Motor neuron (in vitro differentiated cells): ENCODE measurements around the gene IARS2. TPM values are rescaled to one million over a fixed set of nuclear protein-coding genes. Genes with fewer than 3 reads are reported as not detected.

ENCODE experiments used
- ATAC-seq, 8 experiments: fragments of 200-7000 bp; cut with Tn5 transposase; replicated peaks in 6 of 8; 2 replicates each; pipeline ENCODE4 v1.8.0; 2021; ENCODE audit warnings: mild to moderate bottlenecking in 8 of 8, moderate library complexity in 8 of 8
- H3K27ac ChIP-seq, 2 donors: fragments of 250-450 bp; sonication (Bioruptor Pico); 2 replicates each; pipeline ENCODE4 v1.9.0; 2021; ENCODE audit warnings: antibody characterized with exemption in 2 of 2, mild to moderate bottlenecking in 2 of 2, moderate library complexity in 1 of 2
- H3K4me1 ChIP-seq, 2 donors: fragments of 250-450 bp; sonication (Bioruptor Pico); replicated peaks in 1 of 2; 2 replicates each; pipeline ENCODE4 v1.6.1; 2021; ENCODE audit warnings: antibody characterized with exemption in 2 of 2, mild to moderate bottlenecking in 2 of 2, moderate library complexity in 1 of 2
- H3K4me3 ChIP-seq, 5 donors: fragments of 250-450 bp; sonication (Bioruptor Pico); 2 replicates each; pipeline ENCODE4 v1.9.0; 2021; ENCODE audit warnings: antibody characterized with exemption in 5 of 5, mild to moderate bottlenecking in 5 of 5, moderate library complexity in 4 of 5
- WGBS, 10 experiments: fragments of 450-650 bp; shearing (Covaris generic); methylation state at CpG; one replicate each; pipeline ENCODE4 v1.0.0; 2022; 5-methylcytosine and 5-hydroxymethylcytosine counted together
- in situ Hi-C, 9 experiments: fragments of 400-800 bp; cut with MboI; loops; one replicate each; pipeline ENCODE4 v1.15.0; 2021; ENCODE audit warnings: low sequenced_read_pairs in 9 of 9, low pct_unique_long_range_greater_than_20kb in 2 of 9; ENCODE audit not compliant: unreplicated experiment in 9 of 9
- total RNA-seq, 8 experiments: library from RNA; unstranded; fragments of 300-600 nt; gene quantifications; 2 replicates each; pipeline versions ENCODE4 v1.2.3 to v1.2.4, GENCODE V29; 2022

The IARS2 gene
- total RNA-seq, result 10 to 100 TPM; 37.6 to 80.0 (median 48.1) TPM

DNA sequence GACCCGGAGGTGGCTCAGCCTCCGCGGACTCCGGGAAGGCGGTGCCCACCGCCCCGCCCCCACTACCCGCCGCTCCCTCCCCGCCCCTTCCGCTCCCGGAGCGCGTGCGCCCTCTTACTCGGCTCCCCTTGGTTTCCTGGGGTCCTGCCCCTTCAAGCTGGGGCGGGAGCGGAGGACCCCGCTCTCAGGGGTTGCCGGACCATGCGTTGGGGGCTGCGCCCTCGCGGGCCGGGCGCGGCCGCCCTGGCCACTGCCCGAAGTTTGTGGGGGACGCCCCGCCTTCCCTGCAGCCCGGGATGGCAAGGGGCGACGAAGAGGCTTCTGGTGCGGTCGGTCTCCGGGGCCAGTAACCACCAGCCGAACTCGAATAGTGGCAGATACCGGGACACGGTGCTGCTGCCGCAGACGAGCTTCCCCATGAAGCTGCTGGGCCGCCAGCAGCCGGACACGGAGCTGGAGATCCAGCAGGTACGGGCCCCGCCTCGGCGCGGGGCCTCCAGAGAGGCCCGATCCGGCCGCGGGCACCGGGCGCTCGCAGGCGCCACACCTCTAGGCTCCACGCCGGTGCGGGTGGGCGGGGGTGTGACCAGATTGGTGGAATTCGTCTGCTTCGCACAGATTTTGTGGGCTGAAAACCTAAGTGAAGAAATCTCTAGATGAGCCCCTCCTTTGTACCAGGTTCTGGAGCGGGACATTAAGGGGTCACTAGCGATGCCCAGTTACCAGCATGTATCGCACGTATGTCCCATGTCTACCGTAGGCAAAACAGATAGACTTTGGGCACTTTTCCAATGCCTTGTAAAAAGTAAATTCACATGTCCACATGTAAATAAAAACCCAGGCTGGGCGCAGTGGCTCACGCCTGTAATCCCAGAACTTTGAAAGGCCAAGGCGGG, at the start of gene IARS2:
Gene IARS2 (plus strand): TSS at position 117 of the 896 bp plus-strand sequence. CDS start 85 bp downstream, at position 202.
- H3K4me3 ChIP-seq, result peak within 1 kb of the TSS; percentile 78 to 99 (median 94)
- WGBS, 10 experiments, result 0 to 20% (median 3%) methylated on average over 1 to 19 of the region's 73 CpGs; no CpG with 5 or more reads in 2 of the 10 experiments
- in situ Hi-C loops, result no loop called here
- peak within 1 kb of the TSS in 1 of 2 donors; percentile 46 for H3K27ac ChIP-seq
- peak; percentile 73 to 87 (median 84) for ATAC-seq
- peaks cover 6 to 9% of the 10 kb centered on the region in 2 donors for H3K4me1 ChIP-seq

- no peak for ATAC-seq
- no peak overlapping the region for H3K27ac ChIP-seq
- 0 to 83% (median 75%) methylated on average over 1 to 4 of the region's 4 CpGs; no CpG with 5 or more reads in 1 of the 10 experiments for WGBS, 10 experiments
- in situ Hi-C loops, result no loop called here
- H3K4me1 ChIP-seq, result peaks cover 11 to 26% of the 10 kb centered on the region in 2 donors
- H3K4me3 ChIP-seq, result peak overlapping the region; percentile 57 to 79 (median 65)
These were observed 49.1 kb upstream of the IARS2 start for GRCh38 chr1:220044678-220045355.

DNA sequence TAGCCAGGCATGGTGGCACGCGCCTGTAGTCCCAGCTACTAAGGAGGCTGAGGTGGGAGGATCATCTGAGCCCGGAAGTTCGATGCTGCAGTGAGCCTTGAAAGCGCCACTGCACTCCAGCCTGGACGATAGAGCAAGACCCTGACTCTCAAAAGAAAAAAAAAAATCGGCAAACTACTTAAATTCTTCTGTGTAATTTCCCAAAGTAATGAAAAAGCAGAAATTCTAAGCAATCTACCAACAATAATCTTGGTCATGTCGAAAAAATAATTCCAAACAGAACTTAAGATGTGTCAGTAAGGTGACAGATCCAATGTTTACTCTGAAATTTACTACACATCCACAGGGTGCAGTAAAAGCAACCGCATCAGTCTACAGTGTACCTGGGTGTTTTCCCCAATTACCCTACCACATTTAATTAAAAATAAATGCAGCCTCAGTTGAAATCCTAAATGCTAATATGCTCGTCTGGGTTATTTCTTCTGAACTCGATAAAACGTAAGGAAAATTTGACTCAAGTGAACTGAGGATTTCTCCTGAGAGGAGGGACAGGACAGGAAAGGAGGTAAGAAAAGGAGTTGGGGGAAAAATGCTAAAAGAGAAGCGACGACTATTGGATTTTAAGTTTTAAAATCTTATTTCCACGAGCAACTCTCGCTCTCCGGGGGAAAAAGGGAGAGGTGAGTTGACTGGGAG, 48.4 kb upstream of the IARS2 start:
- H3K4me1 ChIP-seq, result peaks cover 11 to 26% of the 10 kb centered on the region in 2 donors
- ATAC-seq, result no peak
- in situ Hi-C loops, result no loop called here
- peak overlapping the region; percentile 57 to 79 (median 65) for H3K4me3 ChIP-seq
- H3K27ac ChIP-seq, result peak overlapping the region; percentile 83 to 88
- 0 to 39% (median 10%) methylated on average over 3 to 16 of the region's 17 CpGs for WGBS, 10 experiments

DNA sequence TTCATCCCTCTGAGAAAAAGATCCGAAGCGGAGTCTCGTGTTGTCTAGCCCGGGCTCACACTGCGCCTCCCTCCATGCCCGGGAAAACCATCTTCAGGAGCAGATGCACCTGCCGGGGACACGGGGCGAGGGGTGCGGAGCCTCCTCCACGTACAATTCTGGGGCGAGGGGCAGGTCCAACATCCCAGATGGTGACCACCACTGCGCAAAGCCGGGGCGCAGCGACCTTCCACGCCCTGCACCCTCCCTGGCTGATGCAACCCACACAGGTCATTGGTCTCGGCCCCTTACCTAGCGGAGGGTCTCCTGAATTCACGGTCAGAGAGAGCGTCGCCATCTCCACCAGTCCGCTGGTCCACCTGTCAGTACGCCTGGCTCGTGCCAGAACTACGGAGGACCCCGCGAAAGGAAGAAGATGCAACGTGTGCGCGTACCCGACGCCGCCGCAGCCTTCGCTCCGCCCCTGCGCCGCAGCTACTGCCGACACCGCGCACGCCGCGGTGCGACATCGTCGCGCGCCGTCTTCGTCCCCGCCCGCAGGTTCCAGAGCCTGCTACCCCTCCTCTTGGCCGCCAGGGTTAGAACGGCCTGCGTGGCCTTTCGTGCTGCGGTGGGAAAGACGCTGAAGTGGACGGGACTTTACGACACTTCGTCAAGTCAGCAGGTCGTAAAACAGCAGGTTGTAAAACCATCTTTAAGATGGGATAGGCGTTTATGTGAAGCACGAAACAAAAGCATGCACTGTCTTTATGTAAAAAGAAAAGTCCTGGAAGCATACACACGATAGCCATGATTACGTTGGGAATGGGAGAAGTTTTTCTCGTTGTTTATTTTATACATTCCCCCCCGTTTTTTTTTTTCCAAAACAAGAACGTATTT, 47.6 kb upstream of the IARS2 start, which contains the start of gene EPRS1:
Gene EPRS1 (minus strand): TSS at position 454 of the 879 bp plus-strand sequence. CDS start 117 bp downstream, at position 337.
- 0 to 3% (median 0%) methylated on average over 1 to 36 of the region's 71 CpGs for WGBS, 10 experiments
- peak within 1 kb of the TSS; percentile 83 to 88 for H3K27ac ChIP-seq
- in situ Hi-C loops, result no loop called here
- H3K4me1 ChIP-seq, result peaks cover 11 to 26% of the 10 kb centered on the region in 2 donors
- H3K4me3 ChIP-seq, result peak within 1 kb of the TSS; percentile 57 to 79 (median 65)
- ATAC-seq, result peak; percentile 97 to 99 (median 98)

- ATAC-seq, result no peak
- H3K4me3 ChIP-seq, result no peak overlapping the region
- H3K4me1 ChIP-seq, result no peaks in the 10 kb centered on the region
- in situ Hi-C loops, result no loop called here
- no peak overlapping the region for H3K27ac ChIP-seq
- 90 to 100% (median 100%) methylated on average over 1 of the region's 1 CpG; no CpG with 5 or more reads in 5 of the 10 experiments for WGBS, 10 experiments
These were observed 37.6 kb upstream of the IARS2 start for GRCh38 chr1:220056374-220056773.

DNA sequence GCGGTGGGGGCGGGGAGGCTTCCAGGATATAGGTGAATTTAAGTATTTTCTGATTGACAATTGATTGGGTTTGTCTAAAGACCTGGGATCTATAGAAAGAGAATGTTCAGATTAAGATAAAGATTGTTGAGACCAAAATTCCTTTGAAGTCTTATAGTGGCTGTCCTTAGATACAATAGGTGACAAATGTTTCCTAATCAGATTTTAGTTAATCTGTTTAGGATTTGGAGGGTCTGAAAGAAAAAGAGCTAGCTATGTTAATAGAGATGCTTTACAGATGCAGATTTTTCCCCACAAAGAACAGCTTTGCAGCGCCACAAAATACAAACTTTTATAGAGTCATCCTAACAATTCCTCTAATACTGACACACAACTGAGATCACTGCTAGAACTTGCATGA, 33.1 kb upstream of the IARS2 start:
- 56 to 100% (median 75%) methylated on average over 1 to 3 of the region's 3 CpGs for WGBS, 10 experiments
- no peak overlapping the region for H3K4me3 ChIP-seq
- H3K27ac ChIP-seq, result no peak overlapping the region
- no peaks in the 10 kb centered on the region for H3K4me1 ChIP-seq
- in situ Hi-C loops, result no loop called here
- ATAC-seq, result peak in 1 of 8 experiments; percentile 25

- in situ Hi-C loops, result no loop called here
- no peak overlapping the region for H3K27ac ChIP-seq
- ATAC-seq, result no peak
- no peaks in the 10 kb centered on the region for H3K4me1 ChIP-seq
- WGBS, 10 experiments, result 60 to 100% (median 93%) methylated on average over 1 to 6 of the region's 6 CpGs; no CpG with 5 or more reads in 3 of the 10 experiments
- H3K4me3 ChIP-seq, result no peak overlapping the region
These were observed 31.3 kb upstream of the IARS2 start for GRCh38 chr1:220062629-220063028.

GRCh38 chr1:220067269-220068204, 26.4 kb upstream of the IARS2 start:
- peak in 2 of 8 experiments; percentile 43 to 55 for ATAC-seq
- Histone ChIP-seq H3K4me3 (no peak overlapping the region), H3K4me1 (no peaks in the 10 kb centered on the region), H3K27ac (no peak overlapping the region)
- in situ Hi-C loops, result no loop called here
- 43 to 100% (median 92%) methylated on average over 1 to 3 of the region's 3 CpGs; no CpG with 5 or more reads in 1 of the 10 experiments for WGBS, 10 experiments

DNA sequence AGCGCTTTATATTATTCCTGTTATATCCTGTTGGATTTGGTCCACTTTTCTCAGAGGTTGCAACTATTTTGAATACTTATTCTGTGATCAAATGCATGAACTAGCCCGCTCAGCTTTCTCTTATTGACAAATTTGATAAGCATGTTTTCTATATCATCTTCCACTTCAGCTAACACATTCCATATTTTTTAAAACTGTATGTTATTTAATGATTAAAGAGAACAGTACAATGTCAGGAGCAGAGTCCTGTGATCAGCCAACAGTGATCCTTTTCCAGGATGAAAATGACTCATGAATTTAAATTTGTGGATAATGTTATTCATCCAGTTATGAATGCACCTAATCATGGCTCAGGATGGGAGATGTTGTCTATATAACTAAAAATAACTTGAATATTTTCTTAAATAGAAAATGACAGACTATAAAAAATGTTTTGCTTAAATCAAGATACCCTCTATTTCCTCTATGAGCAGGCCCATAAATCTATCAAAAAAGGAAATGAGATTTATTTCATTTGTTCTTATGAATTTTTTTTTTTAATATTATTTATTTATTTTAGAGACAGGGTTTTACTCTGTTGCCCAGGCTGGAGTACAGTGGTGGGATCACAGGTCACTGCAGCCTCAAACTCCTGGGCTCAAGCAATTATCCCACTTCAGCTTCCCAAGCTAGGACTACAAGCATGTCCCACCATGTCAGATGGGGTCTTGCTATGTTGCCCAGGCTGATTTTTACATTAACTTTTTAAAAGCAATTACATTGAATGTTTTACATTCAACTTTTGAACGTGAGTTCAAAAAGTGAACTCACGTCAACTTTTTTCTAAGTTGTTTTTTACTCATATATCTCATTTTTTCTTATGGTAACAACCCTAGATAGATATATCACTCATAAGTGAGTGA, 16.8 kb upstream of the IARS2 start:
- ATAC-seq, result peak in 3 of 8 experiments; percentile 63 to 79 (median 75)
- no peak overlapping the region for H3K27ac ChIP-seq
- no peaks in the 10 kb centered on the region for H3K4me1 ChIP-seq
- 50 to 100% (median 95%) methylated on average over 1 to 4 of the region's 4 CpGs for WGBS, 10 experiments
- in situ Hi-C loops, result no loop called here
- H3K4me3 ChIP-seq, result no peak overlapping the region

DNA sequence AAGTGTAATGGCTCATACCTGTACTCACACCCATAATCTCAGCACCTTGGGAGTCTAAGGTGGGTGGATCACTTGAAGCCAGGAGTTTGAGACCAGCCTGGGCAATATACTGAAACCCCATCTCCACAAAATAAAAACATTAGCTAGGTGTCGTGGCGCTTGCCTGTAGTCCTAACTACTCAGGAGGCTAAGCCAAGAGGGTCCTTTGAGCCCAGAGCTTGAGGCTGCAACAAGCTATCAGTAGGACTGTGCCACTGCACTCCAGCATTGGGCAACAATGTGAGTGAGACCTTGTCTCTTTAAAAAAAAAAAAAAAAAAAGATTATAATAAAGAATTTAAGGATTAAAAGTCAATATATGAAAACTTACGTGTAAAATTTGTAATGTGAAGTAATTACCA, 16.0 kb upstream of the IARS2 start:
- no peak overlapping the region for H3K27ac ChIP-seq
- WGBS, 10 experiments, result 86 to 100% (median 94%) methylated on average over 1 to 3 of the region's 3 CpGs
- no peaks in the 10 kb centered on the region for H3K4me1 ChIP-seq
- H3K4me3 ChIP-seq, result no peak overlapping the region
- in situ Hi-C loops, result no loop called here
- ATAC-seq, result no peak
